MV-4-11 (cell line): Measurements from ENCODE around the gene PARK7.

Experiments
- DNase-seq: peaks from one replicate; lab custom pipeline; 2025; lab: John Stamatoyannopoulos, UW

The PARK7 gene

GRCh38 chr1:7984811-7985210 is 23.3 kb downstream of the PARK7 start:
- no peak for DNase-seq

DNA sequence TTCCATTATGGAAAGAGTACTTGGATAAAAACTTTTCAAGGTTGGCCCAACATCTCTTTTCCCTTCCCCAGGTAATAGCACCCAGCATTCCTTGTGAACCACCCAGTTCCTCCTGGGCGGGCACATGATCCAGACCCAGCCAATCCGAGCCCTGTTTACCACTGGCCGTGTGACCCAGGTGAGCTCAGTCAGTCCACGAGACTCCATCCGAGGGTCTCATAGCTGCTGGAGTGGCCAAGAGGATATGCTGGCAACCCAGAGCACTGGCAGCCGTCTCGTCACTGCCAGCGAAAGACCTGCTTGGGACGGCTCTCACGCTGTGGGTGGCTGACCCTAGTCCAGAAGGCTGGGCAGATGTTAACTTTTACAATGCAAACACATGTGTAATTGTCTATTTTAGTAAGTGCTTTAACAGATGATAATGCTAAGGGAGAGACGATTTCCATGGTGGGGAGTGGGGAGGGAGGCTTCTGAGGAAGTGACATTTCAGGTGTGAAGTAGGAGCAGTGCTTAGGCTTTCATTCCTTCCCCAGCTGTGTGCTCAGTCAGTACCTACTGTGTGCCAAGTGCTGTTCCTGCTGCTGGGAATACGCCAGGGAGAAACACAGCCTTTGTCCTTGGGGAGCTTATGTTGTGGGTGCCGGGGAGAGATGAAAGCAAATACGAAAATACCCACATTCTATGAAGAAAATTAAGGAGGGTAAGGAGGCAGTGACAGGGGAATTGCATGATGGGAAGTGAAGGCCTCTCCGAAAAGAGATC is 24.5 kb downstream of the PARK7 start:
- DNase-seq, result no peak

- DNase-seq, result no peak
Measured at GRCh38 chr1:7987528-7987927, 26.0 kb downstream of the PARK7 start.

DNA sequence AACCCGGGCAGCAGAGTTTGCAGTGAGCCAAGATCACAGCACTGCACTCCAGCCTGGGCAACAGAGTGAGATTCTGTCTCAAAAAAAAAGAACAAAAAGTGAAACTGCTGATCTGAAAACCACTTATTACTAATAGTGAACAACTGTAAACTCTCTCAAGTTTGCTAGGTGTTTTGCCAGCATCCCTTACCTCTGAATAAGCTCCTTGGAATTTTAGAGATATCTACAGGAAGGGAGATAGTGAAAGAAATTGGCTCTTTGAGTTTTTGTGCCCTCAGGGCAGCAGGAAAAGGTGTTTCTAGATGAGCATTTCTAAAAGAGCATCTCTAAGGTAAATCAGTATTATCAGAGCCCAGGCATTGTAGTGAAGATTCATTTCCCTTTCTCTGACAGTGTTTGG is 27.1 kb downstream of the PARK7 start:
- no peak for DNase-seq

DNA sequence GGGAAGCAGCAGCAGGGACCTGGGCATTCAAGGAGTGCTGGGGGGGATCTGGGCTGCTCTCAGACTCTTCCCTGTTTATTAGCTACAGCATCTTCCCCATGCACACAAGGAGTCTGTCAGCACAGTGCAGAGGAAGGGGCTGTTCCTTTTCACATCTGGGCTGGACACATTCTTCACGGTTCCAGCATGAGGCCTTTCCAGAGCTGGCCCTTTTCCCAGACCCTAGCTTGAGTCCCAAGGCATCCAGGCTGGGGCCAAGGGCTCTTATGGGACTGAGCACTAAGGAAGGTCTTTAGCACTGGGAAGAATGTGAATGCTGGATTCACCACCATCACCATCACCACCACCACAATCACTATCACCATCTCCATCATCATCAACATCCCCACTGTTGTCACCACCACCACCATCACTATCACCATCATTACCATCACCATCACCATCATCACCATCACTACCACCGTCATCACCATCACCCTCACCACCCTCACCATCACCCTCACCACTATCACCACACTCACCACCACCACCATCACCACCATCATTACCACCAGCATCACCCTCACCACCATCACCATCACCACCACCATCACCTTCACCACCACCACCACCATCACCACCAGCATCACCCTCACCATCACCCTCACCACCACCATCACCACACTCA is 28.4 kb downstream of the PARK7 start:
- DNase-seq, result no peak

GRCh38 chr1:7991504-7992440 is 30.3 kb downstream of the PARK7 start:
- no peak for DNase-seq

DNA sequence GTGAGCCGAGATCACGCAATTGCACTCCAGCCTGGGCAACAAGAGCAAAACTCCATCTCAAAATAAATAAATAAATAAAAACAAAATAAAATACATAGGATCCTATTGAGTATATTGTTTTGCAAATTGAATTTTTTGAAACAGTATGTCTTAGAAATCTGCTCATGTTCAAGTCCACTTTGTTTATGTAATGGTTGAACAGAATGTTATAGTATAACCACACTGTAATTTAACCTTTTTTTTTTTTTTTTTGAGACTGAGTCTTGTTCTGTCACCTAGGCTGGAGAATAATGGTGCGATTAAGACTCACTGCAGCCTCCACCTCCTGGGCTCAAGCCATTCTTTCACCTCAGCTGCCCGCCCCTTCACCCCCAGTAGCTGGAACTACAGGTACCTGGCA is 31.4 kb downstream of the PARK7 start:
- no peak for DNase-seq

- peak; percentile 74 for DNase-seq
Measured at GRCh38 chr1:7993593-7994479, 32.3 kb downstream of the PARK7 start.

DNA sequence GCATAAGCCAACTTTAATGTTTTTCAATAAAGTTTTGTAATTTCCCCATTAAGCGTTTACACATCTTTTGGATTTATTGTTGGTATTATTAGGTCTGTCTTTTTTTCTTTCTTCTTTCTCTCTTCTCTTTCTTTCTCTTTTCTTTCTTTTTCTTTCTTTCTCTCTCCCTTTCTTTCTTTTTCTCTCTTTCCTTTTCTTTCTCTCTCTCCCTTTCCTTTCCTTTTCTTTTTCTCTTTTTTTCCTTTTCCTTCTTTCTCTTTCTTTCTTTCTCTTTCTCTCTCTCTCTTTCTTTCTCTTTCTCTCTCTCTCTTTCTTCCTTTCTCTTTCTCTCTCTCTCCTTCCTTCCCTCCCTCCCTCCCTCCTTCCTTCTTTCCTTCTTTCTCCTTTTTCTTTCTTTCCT is 33.3 kb downstream of the PARK7 start:
- DNase-seq, result no peak

DNA sequence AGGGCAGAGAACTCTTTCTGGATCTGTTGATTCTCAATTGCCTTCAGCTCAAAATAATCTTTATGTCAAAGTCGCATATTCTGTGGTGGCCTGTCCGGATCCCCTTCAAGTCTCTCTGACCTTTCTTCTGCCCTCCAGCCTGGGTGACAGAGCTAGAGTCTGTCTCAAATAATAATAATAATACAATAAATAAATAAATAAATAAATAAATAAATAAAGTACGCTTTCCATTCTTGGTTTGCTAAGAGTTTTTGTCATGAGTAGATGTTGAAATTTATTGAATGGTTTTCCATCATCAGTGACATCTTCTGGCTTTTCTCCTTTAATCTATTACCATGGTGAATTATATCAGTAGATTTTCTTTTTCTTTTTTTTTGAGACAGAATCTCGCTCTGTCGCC is 33.9 kb downstream of the PARK7 start:
- DNase-seq, result no peak

GRCh38 chr1:8002329-8002910 is 40.9 kb downstream of the PARK7 start:
- DNase-seq, result peak; percentile 20

- no peak for DNase-seq
Measured at GRCh38 chr1:8002921-8003320, 41.4 kb downstream of the PARK7 start.

GRCh38 chr1:8003438-8004112 is 42.1 kb downstream of the PARK7 start:
- no peak for DNase-seq

GRCh38 chr1:8004113-8004802 is 42.7 kb downstream of the PARK7 start:
- DNase-seq, result no peak

DNA sequence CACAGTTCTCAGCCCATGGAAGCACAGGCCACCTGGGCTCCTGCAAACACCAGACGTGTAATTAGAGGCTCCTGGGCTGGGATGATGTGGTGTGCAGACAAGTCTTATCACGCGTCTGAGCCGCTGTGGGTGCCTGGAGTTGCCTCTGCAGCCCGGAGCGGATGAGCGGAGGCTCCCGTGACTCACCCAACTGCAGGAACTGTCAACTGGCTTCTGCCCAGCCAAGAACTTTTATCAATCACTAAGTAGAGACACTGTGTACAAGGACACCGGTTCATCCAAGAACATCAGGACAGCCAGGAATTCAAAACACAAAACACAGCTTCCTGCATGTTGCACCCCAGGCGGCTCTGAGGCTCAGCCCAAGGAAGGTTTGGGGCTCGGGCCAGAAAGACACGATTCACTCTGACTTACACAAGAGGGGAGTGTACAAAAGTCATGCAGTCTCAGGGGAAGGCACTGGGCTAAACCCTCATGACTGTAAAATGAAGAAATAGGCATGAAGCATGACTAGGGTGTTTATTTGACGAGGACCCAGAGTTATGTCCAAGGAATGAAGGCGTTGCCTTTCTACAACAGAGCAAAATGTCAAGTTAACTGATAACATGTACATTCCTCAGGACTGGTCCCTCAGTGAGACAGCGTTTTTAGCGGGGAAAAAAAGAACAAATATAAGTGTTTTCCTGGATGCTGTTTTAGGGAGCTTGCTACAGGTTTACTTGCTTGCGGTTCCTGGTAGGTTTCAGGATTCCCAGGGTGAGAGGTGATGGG is 43.5 kb downstream of the PARK7 start:
- peak; percentile 85 for DNase-seq

DNA sequence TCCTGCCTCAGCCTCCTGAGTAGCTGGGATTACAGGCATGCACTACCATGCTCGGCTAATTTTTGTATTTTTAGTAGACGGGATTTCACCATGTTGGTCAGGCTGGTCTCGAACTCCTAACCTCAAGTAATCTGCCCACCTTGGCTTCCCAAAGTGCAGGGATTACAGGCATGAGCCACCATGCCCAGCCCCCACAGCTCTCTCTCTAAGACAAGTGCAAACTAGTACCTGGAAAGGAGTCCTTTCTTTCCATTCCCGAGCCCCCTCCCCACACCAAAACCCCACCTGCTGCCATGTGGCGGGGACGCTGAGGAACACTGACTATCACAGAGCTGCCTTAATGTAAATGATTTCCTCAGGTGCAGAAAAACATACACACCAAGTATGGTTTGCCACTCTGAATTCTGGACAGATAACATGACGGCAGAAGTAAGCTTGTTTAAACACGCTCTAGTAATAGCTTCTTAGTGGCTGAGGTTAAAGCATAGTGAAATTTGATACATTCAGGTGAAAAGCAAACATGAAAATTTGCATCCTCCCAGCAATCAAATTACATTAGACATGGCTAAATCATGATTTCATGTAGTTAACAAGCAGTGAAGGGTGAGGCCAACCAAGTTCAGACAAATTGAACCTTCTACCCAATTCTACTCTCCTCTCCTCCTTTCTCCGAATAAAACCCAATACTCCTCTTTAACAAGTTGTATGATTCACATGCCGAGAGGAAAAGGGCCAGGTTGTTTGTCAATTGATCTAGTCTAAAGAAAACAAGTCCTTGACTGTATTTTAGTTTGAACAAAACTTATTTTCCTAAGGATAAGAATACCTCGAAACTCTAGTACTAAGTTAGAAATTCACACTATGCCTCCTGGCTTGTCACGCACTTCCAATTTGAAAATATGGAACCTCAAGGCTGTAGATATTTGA is 44.8 kb downstream of the PARK7 start:
- DNase-seq, result no peak

GRCh38 chr1:8009043-8010002 is 47.8 kb downstream of the PARK7 start:
- DNase-seq, result no peak
